ENCODE results near the gene HAPSTR1. TPM values are rescaled to one million over a fixed set of nuclear protein-coding genes. Genes with fewer than 3 reads are reported as not detected.

HAPSTR1 gene
- total and polyA plus RNA-seq, 2 of the 13 experiments (the other 11 are each of a cell fraction or from before 2014, with no cell fraction given): 25.2 to 83.2 TPM

GRCh38 chr16:9092978-9093344 lies 1.5 kb downstream of the HAPSTR1 start (continued):
- TF ChIP-seq GATAD1 (CRISPR knock-in tag; IDR thresholded peaks at IDR 0.05): 0 out of 2 replicates have a peak, but pooled peaks have one; percentile 6
- TF ChIP-seq THAP7 (CRISPR knock-in tag; IDR thresholded peaks at IDR 0.05): no peak
- peak; percentile 61; the same call in 1 of the 2 replicates for TF ChIP-seq NR1H2 (CRISPR knock-in tag; IDR thresholded peaks at IDR 0.05; ENCODE audit: borderline replicate concordance, low read depth)
- 0 out of 2 replicates have a peak, but pooled peaks have one; percentile 2 for TF ChIP-seq MEIS1 (CRISPR knock-in tag; IDR thresholded peaks at IDR 0.05; ENCODE audit: borderline replicate concordance)
- no peak for TF ChIP-seq NR0B2 (CRISPR knock-in tag; IDR thresholded peaks at IDR 0.05)
- TF ChIP-seq POLR2A (IDR thresholded peaks at IDR 0.05; ENCODE audit: insufficient read depth in 1 of 2, low read depth in 2 of 2, low read length in 2 of 2): no peak
- peak; percentile 55; the same call in 1 of the 2 replicates for TF ChIP-seq TFAP4 (IDR thresholded peaks at IDR 0.05; ENCODE audit: borderline replicate concordance, low read depth)
- peak; percentile 25; the same call in 1 of the 2 replicates for TF ChIP-seq TBX2 (CRISPR knock-in tag; IDR thresholded peaks at IDR 0.05; ENCODE audit: borderline replicate concordance)
- no peak for TF ChIP-seq U2AF1 (optimal IDR thresholded peaks at IDR 0.05; ENCODE audit: low read depth, low read length)
- no peak for TF ChIP-seq PCBP1 (IDR thresholded peaks at IDR 0.05; ENCODE audit: borderline replicate concordance, low read depth, low read length)
- no peak; the same call in 1 of the 2 replicates for TF ChIP-seq DMAP1 (CRISPR knock-in tag; IDR thresholded peaks at IDR 0.05)
- TF ChIP-seq ATF4 (CRISPR knock-in tag; IDR thresholded peaks at IDR 0.05): 0 out of 4 replicates have a peak, but pooled peaks of 1 of the 2 experiments have one; percentile 13
- 0 out of 2 replicates have a peak, but pooled peaks have one; percentile 29 for TF ChIP-seq IKZF5 (CRISPR knock-in tag; IDR thresholded peaks at IDR 0.05)
- no peak for TF ChIP-seq ZNF512 (CRISPR knock-in tag; IDR thresholded peaks at IDR 0.05)
- TF ChIP-seq ZNF564 (CRISPR knock-in tag; IDR thresholded peaks at IDR 0.05): no peak
- 0 out of 2 replicates have a peak, but pooled peaks have one; percentile 14 for TF ChIP-seq ZNF724P (CRISPR knock-in tag; IDR thresholded peaks at IDR 0.05; ENCODE audit: borderline replicate concordance)
- peak; percentile 23; the same call in 1 of the 2 replicates for TF ChIP-seq HDAC6 (IDR thresholded peaks at IDR 0.05; ENCODE audit: low read depth, low read length)
- 0 out of 2 replicates have a peak, but pooled peaks have one; percentile 7 for TF ChIP-seq ZNF788 (CRISPR knock-in tag; IDR thresholded peaks at IDR 0.05; ENCODE audit: borderline replicate concordance)
- TF ChIP-seq SSRP1 (CRISPR knock-in tag; IDR thresholded peaks at IDR 0.05): 0 out of 2 replicates have a peak, but pooled peaks have one; percentile 5
- TF ChIP-seq THAP9 (CRISPR knock-in tag; IDR thresholded peaks at IDR 0.05; ENCODE audit: borderline replicate concordance): peak; percentile 70; the same call in 1 of the 2 replicates
